Kidney epithelial cell (primary cell): ENCODE results near the gene AGPS. TPM values are rescaled to one million over a fixed set of nuclear protein-coding genes. Genes with fewer than 3 reads are reported as not detected.

ENCODE experiments used
- DNase-seq: peaks from one replicate; pipeline ENCODE4 v3.0.0-alpha.2; 2010; ENCODE audit warnings: low read depth
- H3K27me3 ChIP-seq: 2 replicates; pipeline ENCODE4 v1.6.0; 2011; ENCODE audit warnings: low read length; ENCODE audit not compliant: control insufficient read depth, insufficient read depth
- H3K36me3 ChIP-seq: 2 replicates; pipeline ENCODE4 v1.5.1; 2011; ENCODE audit warnings: low read length; ENCODE audit not compliant: control insufficient read depth, insufficient read depth
- H3K4me3 ChIP-seq: 2 replicates; pipeline ENCODE4 v1.5.1; 2011; ENCODE audit warnings: low read depth, mild to moderate bottlenecking, control low read depth, low read length
- total RNA-seq: library from RNA; depleted of rRNA; stranded (reverse); fragments of >200 nt; gene quantifications from 2 replicates; pipeline ENCODE4 v1.2.3, GENCODE V29; 2015
- TF ChIP-seq, protein P1 (sequence below): IDR thresholded peaks from 2 replicates; pipeline ENCODE4 v1.5.1; 2011; ENCODE audit warnings: mild to moderate bottlenecking, moderate library complexity, low read length, control low read depth, inconsistent platforms; ENCODE audit not compliant: insufficient read depth, poor library complexity, severe bottlenecking

Gene AGPS
- total RNA-seq, 1 donor from 2014 or later: 26.1 TPM

DNA sequence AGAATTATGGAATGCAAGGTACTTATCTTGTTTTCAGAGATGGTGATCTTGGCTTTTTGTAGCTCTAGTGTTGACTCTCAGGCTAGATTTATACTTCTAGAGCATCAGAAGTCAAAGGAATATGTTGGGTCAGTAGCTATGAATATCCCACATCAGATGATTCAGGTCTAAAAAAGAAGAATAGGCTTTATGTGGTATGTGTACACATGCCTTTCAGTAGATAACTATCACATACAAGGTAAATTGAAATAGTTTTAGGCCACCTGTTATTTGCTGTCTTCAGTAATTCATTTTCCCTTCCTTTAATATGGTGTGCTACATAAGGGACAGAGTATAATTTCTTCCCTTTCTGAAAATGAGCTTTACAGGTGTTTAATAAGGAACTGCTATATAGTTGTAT lies 142.4 kb downstream of the AGPS start:
- H3K27me3 ChIP-seq: no peaks in the 10 kb centered on the region
- H3K36me3 ChIP-seq: no peaks in the 10 kb centered on the region
- TF ChIP-seq, protein P1, sequence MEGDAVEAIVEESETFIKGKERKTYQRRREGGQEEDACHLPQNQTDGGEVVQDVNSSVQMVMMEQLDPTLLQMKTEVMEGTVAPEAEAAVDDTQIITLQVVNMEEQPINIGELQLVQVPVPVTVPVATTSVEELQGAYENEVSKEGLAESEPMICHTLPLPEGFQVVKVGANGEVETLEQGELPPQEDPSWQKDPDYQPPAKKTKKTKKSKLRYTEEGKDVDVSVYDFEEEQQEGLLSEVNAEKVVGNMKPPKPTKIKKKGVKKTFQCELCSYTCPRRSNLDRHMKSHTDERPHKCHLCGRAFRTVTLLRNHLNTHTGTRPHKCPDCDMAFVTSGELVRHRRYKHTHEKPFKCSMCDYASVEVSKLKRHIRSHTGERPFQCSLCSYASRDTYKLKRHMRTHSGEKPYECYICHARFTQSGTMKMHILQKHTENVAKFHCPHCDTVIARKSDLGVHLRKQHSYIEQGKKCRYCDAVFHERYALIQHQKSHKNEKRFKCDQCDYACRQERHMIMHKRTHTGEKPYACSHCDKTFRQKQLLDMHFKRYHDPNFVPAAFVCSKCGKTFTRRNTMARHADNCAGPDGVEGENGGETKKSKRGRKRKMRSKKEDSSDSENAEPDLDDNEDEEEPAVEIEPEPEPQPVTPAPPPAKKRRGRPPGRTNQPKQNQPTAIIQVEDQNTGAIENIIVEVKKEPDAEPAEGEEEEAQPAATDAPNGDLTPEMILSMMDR: no peak
- H3K4me3 ChIP-seq: no peak overlapping the region
- no peak for DNase-seq

DNA sequence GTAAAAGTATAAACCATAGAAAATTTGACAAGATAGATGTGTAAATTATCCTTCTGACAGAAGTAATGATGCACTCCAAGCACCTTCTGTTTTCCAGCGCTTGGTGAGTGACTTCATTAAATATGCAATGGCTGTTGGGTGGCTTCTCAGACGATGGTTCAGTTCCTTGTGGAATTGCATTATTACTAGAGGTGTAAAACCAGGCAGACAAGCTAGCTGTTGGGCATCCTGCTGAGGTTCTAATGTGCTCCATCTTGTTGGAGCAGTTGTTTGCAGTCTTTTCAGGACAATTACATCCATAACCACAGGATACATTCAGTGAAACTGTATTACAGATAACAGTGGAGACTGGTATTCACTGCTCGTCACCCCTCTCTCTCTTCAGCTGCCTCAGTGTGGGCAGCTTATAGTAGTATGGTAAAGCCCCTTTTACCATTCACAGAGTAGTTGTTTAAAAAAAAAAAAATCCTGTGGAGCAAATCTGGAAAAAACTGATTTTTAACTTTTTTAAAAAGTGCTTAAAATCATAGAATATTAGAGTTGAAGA lies 143.5 kb downstream of the AGPS start:
- no peaks in the 10 kb centered on the region for H3K36me3 ChIP-seq
- no peaks in the 10 kb centered on the region for H3K27me3 ChIP-seq
- H3K4me3 ChIP-seq: no peak overlapping the region
- no peak for DNase-seq
- TF ChIP-seq, protein P1: no peak

DNA sequence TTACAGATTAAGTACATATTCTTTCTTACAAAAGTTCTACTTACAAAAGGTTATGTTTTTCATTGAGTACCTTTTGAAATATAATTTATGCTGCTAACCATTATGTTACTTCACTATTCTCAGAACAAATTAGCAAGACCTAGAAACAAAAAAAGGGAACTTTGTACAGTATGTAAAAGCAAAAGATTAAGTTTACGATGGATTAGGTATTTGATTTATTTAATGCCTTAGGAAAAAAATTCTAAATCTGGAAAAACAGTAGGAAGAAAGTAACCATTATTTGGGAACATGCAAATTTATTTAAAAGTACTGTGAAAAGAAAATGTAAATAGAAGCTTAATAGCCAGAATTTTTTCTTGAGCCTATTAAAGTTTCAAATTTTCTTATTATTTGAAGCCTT lies 144.6 kb downstream of the AGPS start:
- Histone ChIP-seq H3K27me3 (no peaks in the 10 kb centered on the region), H3K4me3 (no peak overlapping the region), H3K36me3 (no peaks in the 10 kb centered on the region)
- TF ChIP-seq, protein P1: no peak
- no peak for DNase-seq

DNA sequence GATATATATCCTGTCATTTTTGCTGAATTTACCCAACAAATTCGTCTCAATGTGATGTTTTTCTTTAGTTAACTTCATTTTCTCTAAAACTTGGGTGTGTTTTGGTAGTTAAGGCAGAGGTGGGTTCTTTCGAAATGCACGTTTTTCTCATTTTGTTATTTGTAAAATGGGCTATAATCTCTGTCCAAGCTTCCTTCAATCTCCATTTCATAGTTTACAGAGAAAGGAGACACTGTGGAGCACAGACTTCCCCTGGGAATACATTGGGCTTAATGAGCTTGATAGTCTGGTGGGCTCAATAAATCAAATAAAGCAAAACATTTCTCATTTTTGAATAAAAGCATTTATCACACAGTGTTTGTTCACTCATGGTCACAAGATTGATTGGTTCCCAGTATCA lies 145.1 kb downstream of the AGPS start:
- Histone ChIP-seq H3K36me3 (no peaks in the 10 kb centered on the region), H3K4me3 (no peak overlapping the region), H3K27me3 (no peaks in the 10 kb centered on the region)
- TF ChIP-seq, protein P1: no peak
- no peak for DNase-seq

DNA sequence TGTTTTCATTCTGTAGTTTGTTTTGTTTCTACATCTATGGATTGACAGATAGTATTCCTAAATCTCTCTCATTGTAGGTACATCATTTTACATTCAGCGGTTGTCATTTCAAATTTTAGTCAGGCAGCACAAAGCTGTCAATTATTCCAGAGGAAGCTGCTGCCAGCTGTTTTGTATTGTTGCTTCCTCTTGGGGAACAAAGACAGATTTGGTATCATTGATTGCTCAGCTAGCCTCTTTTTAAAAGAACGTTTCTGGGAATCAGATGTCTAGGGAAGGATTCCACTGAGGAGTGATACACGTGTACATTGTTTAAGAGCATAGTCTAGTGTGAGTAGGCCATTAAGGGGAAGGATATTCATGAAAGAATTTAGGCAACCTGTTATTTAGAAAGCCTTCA lies 145.8 kb downstream of the AGPS start:
- no peak for DNase-seq
- Histone ChIP-seq H3K27me3 (no peaks in the 10 kb centered on the region), H3K4me3 (no peak overlapping the region), H3K36me3 (no peaks in the 10 kb centered on the region)
- TF ChIP-seq, protein P1: no peak

DNA sequence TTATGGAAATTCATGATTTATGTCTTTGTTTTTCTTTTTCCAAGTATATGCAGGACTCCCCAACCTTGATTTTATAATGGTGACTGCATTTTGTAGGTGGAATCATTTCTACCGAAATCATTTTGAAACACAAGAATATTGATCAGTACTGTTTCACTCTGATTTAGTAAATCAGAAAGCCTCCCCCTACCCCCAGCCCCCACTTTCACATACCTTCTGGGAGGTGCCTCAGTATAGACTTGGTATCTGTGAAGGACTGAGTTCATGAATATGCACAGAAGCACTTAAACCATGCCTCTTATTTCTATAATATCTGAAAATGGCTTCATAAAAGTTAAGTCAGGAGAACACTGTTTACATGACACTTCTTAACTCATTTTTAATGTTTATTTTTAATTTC lies 147.7 kb downstream of the AGPS start:
- no peak for DNase-seq
- TF ChIP-seq, protein P1: no peak
- Histone ChIP-seq H3K4me3 (no peak overlapping the region), H3K36me3 (no peaks in the 10 kb centered on the region), H3K27me3 (no peaks in the 10 kb centered on the region)
